Activated naive CD8-positive, alpha-beta T cell treated with anti-CD3 and anti-CD28 coated beads for 36 hours (primary cell): Measurements from ENCODE around the gene TSHZ2. TPM values are rescaled to one million over a fixed set of nuclear protein-coding genes. Genes with fewer than 3 reads are reported as not detected.

ENCODE experiments used
- DNase-seq: peaks from one replicate; pipeline ENCODE4 v3.0.0; 2021
- H3K27ac Mint-ChIP-seq: one replicate; pipeline ENCODE4 v1.8.0; 2022; ENCODE audit warnings: mild to moderate bottlenecking, moderate library complexity, mixed read lengths
- H3K27me3 Mint-ChIP-seq: one replicate; pipeline ENCODE4 v1.8.0; 2022; ENCODE audit warnings: mild to moderate bottlenecking, mixed read lengths
- H3K36me3 Mint-ChIP-seq: one replicate; pipeline ENCODE4 v1.8.0; 2021; ENCODE audit warnings: mild to moderate bottlenecking, mixed read lengths
- H3K4me1 Mint-ChIP-seq: one replicate; pipeline ENCODE4 v1.8.0; 2021; ENCODE audit warnings: mixed read lengths
- H3K4me3 Mint-ChIP-seq: one replicate; pipeline ENCODE4 v1.8.0; 2022; ENCODE audit warnings: mild to moderate bottlenecking, moderate library complexity, mixed read lengths
- H3K9me3 Mint-ChIP-seq: one replicate; pipeline ENCODE4 v1.8.0; 2022; ENCODE audit warnings: mixed read lengths
- total RNA-seq, 2 experiments: library from RNA; stranded (reverse); gene quantifications; one replicate each; pipeline ENCODE4 v1.2.3, GENCODE V29; 2021

The TSHZ2 gene
- total RNA-seq, 2 experiments from 2014 or later, result 0.54 to 0.74 TPM

- H3K4me1 Mint-ChIP-seq, result no peaks in the 10 kb centered on the region
- H3K9me3 Mint-ChIP-seq, result no peaks in the 10 kb centered on the region
- DNase-seq, result no peak
- H3K4me3 Mint-ChIP-seq, result no peak overlapping the region
- H3K27ac Mint-ChIP-seq, result no peak overlapping the region
- peaks cover 2% of the 10 kb centered on the region for H3K27me3 Mint-ChIP-seq
- H3K36me3 Mint-ChIP-seq, result no peaks in the 10 kb centered on the region
Measured at GRCh38 chr20:53044296-53044695, 72.1 kb downstream of the TSHZ2 start.

- DNase-seq, result no peak
- Mint-ChIP-seq H3K9me3 (no peaks in the 10 kb centered on the region), H3K27ac (no peak overlapping the region), H3K4me3 (no peak overlapping the region), H3K27me3 (peaks cover 5% of the 10 kb centered on the region), H3K36me3 (no peaks in the 10 kb centered on the region), H3K4me1 (no peaks in the 10 kb centered on the region)
Measured at GRCh38 chr20:53045941-53046340, 73.8 kb downstream of the TSHZ2 start.

- no peaks in the 10 kb centered on the region for H3K4me1 Mint-ChIP-seq
- H3K4me3 Mint-ChIP-seq, result no peak overlapping the region
- no peak for DNase-seq
- H3K27me3 Mint-ChIP-seq, result peaks cover 5% of the 10 kb centered on the region
- H3K27ac Mint-ChIP-seq, result no peak overlapping the region
- H3K9me3 Mint-ChIP-seq, result no peaks in the 10 kb centered on the region
- no peaks in the 10 kb centered on the region for H3K36me3 Mint-ChIP-seq
Measured at GRCh38 chr20:53047203-53047602, 75.0 kb downstream of the TSHZ2 start.

GRCh38 chr20:53048387-53048786 is 76.2 kb downstream of the TSHZ2 start:
- DNase-seq, result no peak
- Mint-ChIP-seq H3K9me3 (no peaks in the 10 kb centered on the region), H3K4me1 (no peaks in the 10 kb centered on the region), H3K36me3 (no peaks in the 10 kb centered on the region), H3K27ac (no peak overlapping the region), H3K27me3 (peaks cover 5% of the 10 kb centered on the region), H3K4me3 (no peak overlapping the region)

- Mint-ChIP-seq H3K9me3 (no peaks in the 10 kb centered on the region), H3K4me1 (no peaks in the 10 kb centered on the region), H3K36me3 (no peaks in the 10 kb centered on the region), H3K27me3 (peaks cover 5% of the 10 kb centered on the region), H3K27ac (no peak overlapping the region), H3K4me3 (no peak overlapping the region)
- DNase-seq, result no peak
Measured at GRCh38 chr20:53050338-53050737, 78.2 kb downstream of the TSHZ2 start.

- no peak for DNase-seq
- H3K4me3 Mint-ChIP-seq, result no peak overlapping the region
- peaks cover 5% of the 10 kb centered on the region for H3K27me3 Mint-ChIP-seq
- H3K9me3 Mint-ChIP-seq, result no peaks in the 10 kb centered on the region
- H3K36me3 Mint-ChIP-seq, result no peaks in the 10 kb centered on the region
- no peak overlapping the region for H3K27ac Mint-ChIP-seq
- no peaks in the 10 kb centered on the region for H3K4me1 Mint-ChIP-seq
Measured at GRCh38 chr20:53052380-53052779, 80.2 kb downstream of the TSHZ2 start.

- Mint-ChIP-seq H3K4me3 (no peak overlapping the region), H3K9me3 (no peaks in the 10 kb centered on the region), H3K4me1 (no peaks in the 10 kb centered on the region), H3K36me3 (no peaks in the 10 kb centered on the region), H3K27me3 (peaks cover 5% of the 10 kb centered on the region), H3K27ac (no peak overlapping the region)
- DNase-seq, result no peak
Measured at GRCh38 chr20:53053595-53053994, 81.4 kb downstream of the TSHZ2 start.

- Mint-ChIP-seq H3K4me1 (no peaks in the 10 kb centered on the region), H3K27ac (no peak overlapping the region), H3K9me3 (no peaks in the 10 kb centered on the region), H3K4me3 (no peak overlapping the region), H3K27me3 (no peaks in the 10 kb centered on the region), H3K36me3 (no peaks in the 10 kb centered on the region)
- no peak for DNase-seq
Measured at GRCh38 chr20:53055367-53056067, 83.4 kb downstream of the TSHZ2 start.

GRCh38 chr20:53057579-53057978 is 85.4 kb downstream of the TSHZ2 start:
- Mint-ChIP-seq H3K9me3 (no peaks in the 10 kb centered on the region), H3K4me3 (no peak overlapping the region), H3K27ac (no peak overlapping the region), H3K4me1 (peaks cover 17% of the 10 kb centered on the region), H3K27me3 (no peaks in the 10 kb centered on the region), H3K36me3 (no peaks in the 10 kb centered on the region)
- DNase-seq, result no peak

- no peak for DNase-seq
- no peak overlapping the region for H3K4me3 Mint-ChIP-seq
Measured at GRCh38 chr20:53059848-53060247, 87.7 kb downstream of the TSHZ2 start.

GRCh38 chr20:53061192-53062108 is 89.3 kb downstream of the TSHZ2 start:
- no peak overlapping the region for H3K4me3 Mint-ChIP-seq

More at GRCh38 chr20:53059848-53060247, 87.7 kb downstream of the TSHZ2 start:
- no peak overlapping the region for H3K27ac Mint-ChIP-seq
- H3K36me3 Mint-ChIP-seq, result no peaks in the 10 kb centered on the region
- no peaks in the 10 kb centered on the region for H3K9me3 Mint-ChIP-seq
- H3K27me3 Mint-ChIP-seq, result no peaks in the 10 kb centered on the region
- H3K4me1 Mint-ChIP-seq, result peaks cover 18% of the 10 kb centered on the region

GRCh38 chr20:53064935-53065334 is 92.8 kb downstream of the TSHZ2 start:
- DNase-seq, result no peak
- Mint-ChIP-seq H3K27me3 (peaks cover 16% of the 10 kb centered on the region), H3K27ac (no peak overlapping the region), H3K4me1 (peaks cover 18% of the 10 kb centered on the region), H3K36me3 (no peaks in the 10 kb centered on the region), H3K9me3 (peaks cover 2% of the 10 kb centered on the region), H3K4me3 (no peak overlapping the region)

More at GRCh38 chr20:53061192-53062108, 89.3 kb downstream of the TSHZ2 start:
- Mint-ChIP-seq H3K4me1 (peaks cover 18% of the 10 kb centered on the region), H3K36me3 (no peaks in the 10 kb centered on the region), H3K9me3 (no peaks in the 10 kb centered on the region), H3K27me3 (no peaks in the 10 kb centered on the region), H3K27ac (no peak overlapping the region)
- DNase-seq, result no peak

- DNase-seq, result no peak
- H3K36me3 Mint-ChIP-seq, result no peaks in the 10 kb centered on the region
- H3K4me1 Mint-ChIP-seq, result peaks cover 6% of the 10 kb centered on the region
- H3K27ac Mint-ChIP-seq, result no peak overlapping the region
- H3K9me3 Mint-ChIP-seq, result peaks cover 2% of the 10 kb centered on the region
- no peak overlapping the region for H3K4me3 Mint-ChIP-seq
- H3K27me3 Mint-ChIP-seq, result peaks cover 33% of the 10 kb centered on the region
Measured at GRCh38 chr20:53068241-53068640, 96.1 kb downstream of the TSHZ2 start.

GRCh38 chr20:53069132-53069531 is 97.0 kb downstream of the TSHZ2 start:
- no peak overlapping the region for H3K27ac Mint-ChIP-seq
- no peaks in the 10 kb centered on the region for H3K36me3 Mint-ChIP-seq
- DNase-seq, result no peak
- H3K9me3 Mint-ChIP-seq, result peaks cover 2% of the 10 kb centered on the region
- no peak overlapping the region for H3K4me3 Mint-ChIP-seq
- peaks cover 35% of the 10 kb centered on the region for H3K27me3 Mint-ChIP-seq
- H3K4me1 Mint-ChIP-seq, result peaks cover 6% of the 10 kb centered on the region

GRCh38 chr20:53070224-53070623 is 98.1 kb downstream of the TSHZ2 start:
- Mint-ChIP-seq H3K27ac (no peak overlapping the region), H3K4me3 (no peak overlapping the region), H3K27me3 (peaks cover 35% of the 10 kb centered on the region), H3K4me1 (peaks cover 6% of the 10 kb centered on the region), H3K36me3 (no peaks in the 10 kb centered on the region), H3K9me3 (peaks cover 2% of the 10 kb centered on the region)
- no peak for DNase-seq
